PC-3 (cell line): Measurements from ENCODE around the gene ULBP3.
"Not testable (repeated sequence)": the region's sequence is repeated elsewhere in the genome, so short reads cannot be mapped to it uniquely, and the experiment has no call there.

Source experiments
- CTCF ChIP-seq: fragments of 300-600 bp; sonication (generic); conservative IDR thresholded peaks from 2 replicates; pipeline ENCODE4 v1.5.1; 2017; ENCODE audit warnings: antibody characterized with exemption, low read depth, mild to moderate bottlenecking, low read length
- EZH2 ChIP-seq: fragments of 300-600 bp; sonication (generic); IDR thresholded peaks from one replicate; pipeline ENCODE4 v1.6.1; 2017; ENCODE audit warnings: antibody characterized with exemption, mild to moderate bottlenecking, low read length; ENCODE audit not compliant: unreplicated experiment

GRCh38 chr6:150024021-150024420 is 44.9 kb downstream of the ULBP3 start:
- TF ChIP-seq EZH2, CTCF: not testable (repeated sequence)
